Activated T-cell treated with anti-CD3 and anti-CD28 coated beads, Interleukin-2, amount 50 U/mL, for 48 hours (primary cell): ENCODE data around the gene APBA3.

Experiments
- DNase-seq, 2 experiments: peaks; one replicate each; pipeline ENCODE4 v3.0.0-alpha.2; 2020

The APBA3 gene

DNA sequence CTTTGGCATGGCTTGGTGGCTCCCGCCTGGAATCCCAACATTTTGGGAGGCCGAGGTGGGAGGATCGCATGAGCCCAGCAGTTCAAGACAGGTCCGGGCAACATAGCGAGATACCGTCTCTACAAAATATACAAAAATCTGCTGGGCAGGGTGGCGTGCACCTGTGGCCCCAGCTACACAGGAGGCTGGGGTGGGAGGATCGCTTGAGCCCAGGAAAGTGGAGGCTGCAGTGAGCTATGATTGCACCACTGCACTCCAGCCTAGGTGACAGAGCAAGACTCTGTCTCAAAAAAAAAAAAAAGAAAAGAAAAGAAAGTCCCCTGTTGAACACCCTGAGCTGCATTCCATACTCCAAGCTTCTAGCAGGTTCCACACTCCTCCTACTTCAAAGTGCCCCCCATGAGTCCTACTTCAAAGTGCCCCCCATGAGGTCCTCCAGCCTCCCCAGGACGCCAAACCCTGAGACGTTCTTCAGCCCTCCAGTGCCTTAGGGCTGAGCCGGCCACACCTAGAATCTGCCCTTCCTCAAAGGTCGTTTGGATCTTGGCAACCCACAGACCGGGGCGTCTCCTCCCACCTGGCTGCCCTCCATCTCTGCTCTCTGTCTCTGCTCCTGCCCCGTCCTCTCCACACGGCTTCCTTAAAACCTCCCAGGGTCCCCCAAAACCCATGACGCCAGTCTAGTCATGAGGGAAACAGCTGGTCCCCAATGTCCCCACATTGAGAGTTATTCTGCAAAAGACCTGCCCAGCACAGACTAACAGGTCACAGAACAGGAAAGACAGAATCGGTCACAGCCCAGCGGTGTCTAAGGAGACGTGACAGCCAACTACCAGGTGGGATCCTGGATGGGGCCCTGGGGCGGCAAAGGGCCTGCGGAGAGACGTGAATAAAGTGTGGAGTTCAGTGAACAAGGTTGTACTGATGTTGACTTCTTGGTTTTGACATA, 48.6 kb downstream of the APBA3 start:
- DNase-seq = no peak

GRCh38 chr19:3710265-3710812, 51.2 kb downstream of the APBA3 start:
- no peak for DNase-seq

DNA sequence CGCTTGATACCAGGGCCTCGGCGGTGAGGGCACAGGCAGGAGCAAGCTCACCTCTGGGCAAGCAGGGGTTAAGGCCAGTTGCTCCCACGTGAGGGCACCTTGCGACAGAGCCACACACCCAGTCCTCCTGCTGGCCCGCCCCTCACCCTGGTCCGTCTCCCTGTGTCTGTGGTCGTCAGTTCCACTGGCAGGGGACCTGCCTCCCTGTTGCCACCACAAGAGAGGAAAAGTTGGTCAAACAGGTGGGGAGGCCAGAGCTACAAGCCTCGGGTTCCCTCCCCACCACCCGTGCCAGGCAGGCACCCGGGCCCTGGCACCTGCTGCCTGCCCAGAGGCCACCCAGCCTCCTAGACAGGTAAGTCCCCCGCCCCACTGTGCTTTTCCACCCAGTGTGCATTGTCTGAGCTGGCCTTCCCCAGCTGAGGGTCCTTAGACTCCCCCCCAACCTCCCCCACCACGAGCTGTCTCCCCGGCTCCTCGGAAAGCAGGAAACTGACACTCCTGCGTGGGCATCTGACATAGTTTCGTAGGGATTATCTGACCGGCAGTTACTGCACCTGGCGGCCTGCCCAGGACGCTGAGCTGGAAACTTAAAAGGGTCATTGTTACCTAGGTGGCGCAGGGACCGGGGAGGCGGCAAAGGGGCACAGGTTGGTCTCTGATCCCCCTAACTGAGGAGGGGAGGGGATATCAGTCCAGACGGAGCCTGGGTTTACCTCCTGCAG, 53.1 kb downstream of the APBA3 start, which contains the start of gene TJP3:
TJP3 (plus strand) TSS at position 178 of the 725 bp plus-strand sequence. CDS start 20,049 bp downstream, outside the sequence.
- DNase-seq = no peak

DNA sequence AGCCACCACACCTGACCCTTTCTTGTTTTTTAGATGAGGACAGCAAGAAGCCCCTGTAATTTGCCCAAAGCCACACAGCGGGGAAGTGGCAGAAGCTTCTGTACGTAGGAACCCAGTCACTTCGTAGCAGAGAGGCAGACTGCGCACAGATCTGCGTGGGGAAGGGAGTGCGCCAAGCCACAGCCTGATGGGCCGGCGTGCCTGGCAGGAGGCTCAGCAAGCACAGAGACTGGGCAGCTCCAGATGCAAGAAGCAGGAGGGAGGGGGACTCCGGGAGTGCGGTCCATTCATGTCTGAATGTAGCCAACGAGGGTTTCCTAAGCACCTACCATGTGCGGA, 53.7 kb downstream of the APBA3 start:
- no peak for DNase-seq

GRCh38 chr19:3701200-3701599, 60.3 kb downstream of the APBA3 start:
- DNase-seq = no peak
